K562 (cell line): ENCODE measurements around the gene MYO1A. TPM values are rescaled to one million over a fixed set of nuclear protein-coding genes. Genes with fewer than 3 reads are reported as not detected.

Source experiments
- ATAC-seq: fragments of 200-7000 bp; cut with Tn5 transposase; 3 replicates; pipeline ENCODE4 v1.9.1; 2020; ENCODE audit warnings: moderate library complexity
- BruUV-seq: library from RNA; stranded (reverse); fragments of 400-500 nt; replicated peaks from 2 replicates; lab custom pipeline; 2021; lab: Mats Ljungman, UMichigan
- CTCF ChIA-PET: fragments of 300-600 bp; formaldehyde crosslinking; extraction: SDS; loops from one replicate; lab custom pipeline; 2021; ENCODE audit warnings: low intra/inter-chr PET ratio; lab: Yijun Ruan, JAX
- POLR2A ChIA-PET: fragments of 300-600, 350-650 bp; sonication (Branson Sonifier 250); formaldehyde crosslinking; extraction: SDS; loops from one replicate; lab custom pipeline; 2021; ENCODE audit warnings: antibody characterized with exemption, inconsistent platforms; lab: Yijun Ruan, JAX
- DNase-seq, 4 experiments: peaks; one replicate each; pipeline versions ENCODE4 v3.0.0 to v3.0.0-alpha.2; 2011 to 2018; ENCODE audit warnings: low spot score in 3 of 4, mixed read lengths in 3 of 4; ENCODE audit errors: extremely low read depth in 1 of 4
- FAIRE-seq: peaks from 2 replicates; lab custom pipeline; 2011; peaks lifted over from hg19 to GRCh38; lab: Jason Lieb, UNC
- H2AFZ ChIP-seq: 2 replicates; pipeline ENCODE4 v1.6.0; 2011; ENCODE audit warnings: low read depth, low read length, control low read depth, inconsistent platforms
- H3K27ac ChIP-seq: fragments of 200-600 bp; 3 replicates; pipeline ENCODE4 v1.8.0; 2011; ENCODE audit warnings: low read depth, mild to moderate bottlenecking, control low read depth, inconsistent platforms, low read length, moderate library complexity, mixed read lengths; ENCODE audit errors: extremely low read depth
- H3K27me3 ChIP-seq, 2 experiments: fragments of 300-600 bp in 1 of 2; 2 replicates in 1 of 2; 3 replicates in 1 of 2; pipeline versions ENCODE4 v1.6.0 to v1.8.0; 2011; ENCODE audit warnings: inconsistent platforms in 2 of 2, low read length in 2 of 2, mild to moderate bottlenecking in 1 of 2, mixed read lengths in 1 of 2, moderate library complexity in 1 of 2; ENCODE audit not compliant: control insufficient read depth in 2 of 2, insufficient read depth in 2 of 2
- H3K36me3 ChIP-seq: fragments of 300-600 bp; 3 replicates; pipeline ENCODE4 v1.8.0; 2011; ENCODE audit warnings: mild to moderate bottlenecking, low read length, inconsistent platforms; ENCODE audit not compliant: control insufficient read depth, insufficient read depth
- H3K4me1 ChIP-seq, 2 experiments: fragments of 200-600 bp in 1 of 2; replicated peaks in 1 of 2; 2 replicates in 1 of 2; 3 replicates in 1 of 2; pipeline versions ENCODE4 v1.5.1 to v1.8.0; 2011; ENCODE audit warnings: inconsistent platforms in 2 of 2, low read length in 2 of 2, mild to moderate bottlenecking in 1 of 2, mixed read lengths in 1 of 2, moderate library complexity in 1 of 2; ENCODE audit not compliant: control insufficient read depth in 2 of 2, insufficient read depth in 2 of 2
- H3K4me2 ChIP-seq: 2 replicates; pipeline ENCODE4 v1.6.1; 2011; ENCODE audit warnings: low read length, control low read depth, inconsistent platforms, mixed read lengths; ENCODE audit not compliant: insufficient read depth
- H3K4me3 ChIP-seq: fragments of 200-600 bp; sonication (generic), shearing (Covaris generic); 2 replicates; pipeline ENCODE4 v1.5.1; 2016; ENCODE audit warnings: control low read depth, inconsistent platforms
- H3K79me2 ChIP-seq: fragments of 200-600 bp; 3 replicates; pipeline ENCODE4 v1.8.0; 2011; ENCODE audit warnings: low read length, inconsistent platforms; ENCODE audit not compliant: control insufficient read depth, insufficient read depth
- H3K9ac ChIP-seq, 2 experiments: 2 replicates each; pipeline versions ENCODE4 v1.6.0 to v1.6.1; 2011; ENCODE audit warnings: low read depth in 2 of 2, low read length in 2 of 2, control low read depth in 1 of 2, inconsistent platforms in 1 of 2, mild to moderate bottlenecking in 1 of 2, mixed read lengths in 1 of 2; ENCODE audit not compliant: insufficient read depth in 1 of 2
- H3K9me1 ChIP-seq: one replicate; pipeline ENCODE4 v1.6.0; 2011; ENCODE audit warnings: inconsistent platforms, mild to moderate bottlenecking, low read length, moderate library complexity; ENCODE audit not compliant: control insufficient read depth, insufficient read depth
- H3K9me3 ChIP-seq: replicated peaks from 2 replicates; pipeline ENCODE4 v1.5.1; 2011; ENCODE audit warnings: low read depth, low read length, inconsistent platforms; ENCODE audit not compliant: control insufficient read depth, insufficient read depth
- H4K20me1 ChIP-seq: replicated peaks from 2 replicates; pipeline ENCODE4 v1.6.1; 2011; ENCODE audit warnings: low read length, inconsistent platforms, mixed read lengths; ENCODE audit not compliant: control insufficient read depth, insufficient read depth
- HSF4 ChIP-seq: fragments of 250-450 bp; sonication (Bioruptor Pico); IDR thresholded peaks from 2 replicates; pipeline ENCODE4 v2.1.2; 2022; ENCODE audit warnings: mild to moderate bottlenecking, moderate library complexity, borderline replicate concordance
- KDM1A ChIP-seq, 2 experiments: fragments of 450-650 bp; IDR thresholded peaks; 2 replicates each; pipeline ENCODE4 v1.6.1; 2016; ENCODE audit warnings: mild to moderate bottlenecking in 2 of 2
- PHF21A ChIP-seq: fragments of 450-650 bp; IDR thresholded peaks from 2 replicates; pipeline ENCODE4 v1.6.1; 2017; ENCODE audit warnings: low read depth, borderline replicate concordance
- PTTG1 ChIP-seq: fragments of 450-650 bp; IDR thresholded peaks from 2 replicates; pipeline ENCODE4 v1.6.1; 2016; ENCODE audit warnings: low read depth, mild to moderate bottlenecking, missing genetic modification characterization, missing compliant biosample characterization
- RNF2 ChIP-seq: sonication (generic); IDR thresholded peaks from 2 replicates; pipeline ENCODE4 v1.6.1; 2016
- SAP30 ChIP-seq: fragments of 200-600 bp; sonication (generic); IDR thresholded peaks from 2 replicates; pipeline ENCODE4 v1.6.1; 2012; ENCODE audit warnings: borderline replicate concordance, low read depth, mild to moderate bottlenecking, moderate library complexity, low read length, control low read depth, inconsistent platforms; ENCODE audit not compliant: insufficient read depth, poor library complexity, severe bottlenecking
- SMAD3 ChIP-seq: fragments of 450-650 bp; formaldehyde crosslinking; conservative IDR thresholded peaks from 2 replicates; pipeline ENCODE4 v1.4.0; 2020; ENCODE audit warnings: mild to moderate bottlenecking
- U2AF1 ChIP-seq: fragments of 200-400 bp; formaldehyde crosslinking; optimal IDR thresholded peaks from 2 replicates; pipeline ENCODE3; 2017; ENCODE audit warnings: mild to moderate bottlenecking, low read depth, low read length, moderate library complexity
- WGBS: fragments of 100-300 bp; shearing (Covaris generic); methylation state at CpG from one replicate; pipeline ENCODE4 v1.1.6; 2016; ENCODE audit warnings: low coverage, mixed read lengths; ENCODE audit not compliant: insufficient coverage; ENCODE audit errors: missing lambda C conversion rate; 5-methylcytosine and 5-hydroxymethylcytosine counted together
- in situ Hi-C: fragments of 300-500 bp; cut with MboI; formaldehyde crosslinking; loops from 4 replicates; pipeline ENCODE4 v1.15.0; 2018; ENCODE audit warnings: inconsistent platforms, mixed read lengths
- intact Hi-C: fragments of 100-400 bp; cut with micrococcal nuclease; formaldehyde crosslinking; loops from 2 replicates; pipeline ENCODE4 v1.14.2; 2022
- polyA plus RNA-seq, 8 experiments: library from polyadenylated mRNA; depleted of rRNA in 4 of 8; stranded (reverse) in 5 of 8; unstranded in 3 of 8; fragments of >200 nt; fragmentation: Nextera tagmentation in 2 of 8; fragmentation: Illumina TruSeq in 1 of 8; extraction: Ambion mirVana in 2 of 8; extraction: Trizol in 1 of 8; gene quantifications; 2 replicates each; pipeline versions ENCODE4 v1.2.1 to v1.2.3, GENCODE V29; 2011 to 2014; ENCODE audit warnings: inconsistent platforms in 1 of 8, missing spikeins in 1 of 8
- total RNA-seq, 7 experiments: library from RNA; depleted of rRNA in 6 of 7; stranded (reverse); fragments of >200 nt in 6 of 7; fragmentation: Illumina TruSeq in 2 of 7; extraction: Trizol in 2 of 7; gene quantifications; 2 replicates each; pipeline versions ENCODE4 v1.2.1 to v1.2.3, GENCODE V29; 2011 to 2021; ENCODE audit warnings: low replicate concordance in 1 of 7

Gene MYO1A
- total and polyA plus RNA-seq, 9 of the 15 experiments (the other 6 are each of a cell fraction or from before 2014, with no cell fraction given), result 0.03 to 0.29 (median 0.14) TPM; not detected in 2

DNA sequence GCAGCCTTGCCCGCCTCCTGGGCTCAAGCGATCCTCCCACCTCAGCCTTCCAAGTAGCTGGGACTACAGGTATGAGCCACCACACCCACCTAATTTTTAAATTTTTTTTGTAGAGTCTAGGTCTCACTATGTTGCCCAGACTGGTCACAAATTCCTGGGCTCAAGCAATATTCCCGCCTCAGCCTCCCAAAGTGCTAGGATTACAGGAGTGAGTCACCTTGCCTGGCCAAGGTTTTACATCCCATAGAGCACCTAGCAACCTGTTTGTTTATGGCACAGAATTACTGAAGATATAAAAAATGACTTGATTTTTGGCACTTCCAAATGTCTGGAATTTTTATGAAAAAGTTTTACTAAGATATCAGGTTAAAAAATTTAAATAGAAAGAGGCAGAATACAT, 16.5 kb downstream of the MYO1A start (continued):
- no peak for TF ChIP-seq SAP30

- no peaks in the 10 kb centered on the region for H3K9me1 ChIP-seq
- no peak overlapping the region for H2AFZ ChIP-seq
- in situ Hi-C loops (no loop called here), intact Hi-C loops (loop anchor here (1.0 kb wide), 1 partner anchor 81 kb away; no protein-coding TSS in a partner anchor)
- H3K4me2 ChIP-seq, result no peak overlapping the region
- no peaks in the 10 kb centered on the region for H3K27me3 ChIP-seq
- no peak for DNase-seq
- H3K9ac ChIP-seq, result no peak overlapping the region; a peak in 1 of 4 replicates
- POLR2A ChIA-PET, result interaction anchor here (0.6 to 1.5 kb wide), 6 partner anchors 10 to 151 kb away, joined by 3 to 10 read pairs (median 4); no protein-coding TSS in a partner anchor
- WGBS, result 24% methylated on average over 7 of the region's 7 CpGs
- no peak for TF ChIP-seq KDM1A (IDR thresholded peaks at IDR 0.05)
- TF ChIP-seq PHF21A, result no peak
- TF ChIP-seq PTTG1 (tag), result no peak
- no peak for TF ChIP-seq U2AF1
- TF ChIP-seq HSF4, result no peak
- no peak for TF ChIP-seq RNF2
- TF ChIP-seq SMAD3 (CRISPR knock-in tag), result no peak
- TF ChIP-seq, all 486 proteins: peak for 0
- Histone ChIP-seq H3K4me1 (peaks cover 13 to 18% of the 10 kb centered on the region in 2 experiments), H3K79me2 (no peaks in the 10 kb centered on the region), H4K20me1 (no peaks in the 10 kb centered on the region), H3K36me3 (no peaks in the 10 kb centered on the region), H3K4me3 (no peak overlapping the region), H3K9me3 (no peaks in the 10 kb centered on the region), H3K27ac (no peak overlapping the region)
- CTCF ChIA-PET, result no interaction called here
- no TSS peak for BruUV-seq
- ATAC-seq, result no peak
- no peak for FAIRE-seq
These were observed 18.1 kb downstream of the MYO1A start for GRCh38 chr12:57031789-57032188.
